Right cardiac atrium (tissue), 5 donors: ENCODE results near the gene IFNG. TPM values are rescaled to one million over a fixed set of nuclear protein-coding genes. Genes with fewer than 3 reads are reported as not detected.

ENCODE experiments used
- ATAC-seq, 2 donors: fragments of 200-7000 bp; cut with Tn5 transposase; one replicate each; pipeline versions ENCODE4 v1.8.0 to v1.9.1; 2020; ENCODE audit warnings: moderate library complexity in 2 of 2, mild to moderate bottlenecking in 1 of 2
- DNase-seq, 3 donors: peaks; one replicate each; pipeline ENCODE4 v3.0.0-alpha.2; 2020
- H3K27ac ChIP-seq: one replicate; pipeline ENCODE4 v1.5.1; 2013; ENCODE audit warnings: mild to moderate bottlenecking, low read length, control low read depth, moderate library complexity
- H3K27me3 ChIP-seq: one replicate; pipeline ENCODE4 v1.6.1; 2013; ENCODE audit not compliant: control insufficient read depth, insufficient read depth
- H3K4me1 ChIP-seq: one replicate; pipeline ENCODE4 v1.6.1; 2013; ENCODE audit warnings: low read length; ENCODE audit not compliant: control insufficient read depth, insufficient read depth
- H3K4me3 ChIP-seq: one replicate; pipeline ENCODE4 v1.5.1; 2013; ENCODE audit warnings: low read length, control low read depth
- H3K9me3 ChIP-seq: one replicate; pipeline ENCODE4 v1.6.1; 2013; ENCODE audit warnings: low read length; ENCODE audit not compliant: control insufficient read depth
- WGBS: extraction: QIAGEN DNeasy Blood & Tissue Kit; methylation state at CpG from one replicate; pipeline ENCODE4 v1.1.7; 2013; 5-methylcytosine and 5-hydroxymethylcytosine counted together
- intact Hi-C, 4 donors: fragments of 100-400 bp; cut with DNase I; formaldehyde crosslinking; loops; one replicate each; pipeline versions ENCODE4 v1.11.0 to v1.14.0; 2022 to 2023
- polyA plus RNA-seq: library from polyadenylated mRNA; stranded (reverse); fragments of 200-250 nt; gene quantifications from one replicate; pipeline ENCODE4 v1.2.3, GENCODE V29; 2013
- total RNA-seq, 4 donors: library from RNA; stranded (reverse); fragmentation: NEBNext Ultra II Directional; extraction: Animal tissue kit (Norgen Biotek cat#: 25700); gene quantifications; one replicate each; pipeline ENCODE4 v1.2.1, GENCODE V29; 2021
- donor health status: healthy with polysubstance abuse.
- donor health status: DM: no; HTN: yes; CAD: no.
- donor health status: DM: no; HTN: no; CAD: no.
- donor health status: DM: no; HTN: yes; CAD: no; lungs with severe emphysema.
- donor health status: DM: yes; HTN: yes; CAD: no.

IFNG gene
- total and polyA plus RNA-seq, 5 donors = not detected

DNA sequence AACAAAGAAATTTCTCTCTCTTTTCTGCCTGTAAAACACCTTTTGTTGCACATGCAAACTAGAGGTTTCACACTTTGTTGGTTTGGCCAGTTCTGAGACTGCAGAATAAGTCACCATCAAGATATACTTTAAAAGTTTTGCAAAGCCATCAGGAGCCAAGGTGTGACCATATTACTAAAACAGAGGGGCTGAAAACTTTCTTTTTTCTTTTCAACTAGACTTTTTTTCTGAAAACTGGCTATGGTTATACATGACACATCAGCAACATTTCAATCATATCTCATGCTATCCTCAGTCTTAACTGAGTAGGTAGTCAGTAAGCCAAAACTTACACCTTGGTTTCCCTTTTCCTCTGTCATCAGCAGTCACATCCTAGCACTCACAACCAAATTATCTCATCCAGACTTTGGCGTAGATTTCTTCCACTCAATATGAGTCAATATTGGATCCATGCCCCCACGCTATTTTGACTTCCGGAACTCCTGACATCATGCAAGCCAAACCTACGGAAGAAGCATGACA, 4.1 kb upstream of the IFNG start:
- H3K9me3 ChIP-seq = no peaks in the 10 kb centered on the region
- 61% methylated on average over 4 of the region's 4 CpGs for WGBS
- DNase-seq (no peak), ATAC-seq (no peak)
- intact Hi-C loops = no loop called here
- no peak overlapping the region for H3K4me3 ChIP-seq
- no peak overlapping the region for H3K27ac ChIP-seq
- H3K27me3 ChIP-seq = no peaks in the 10 kb centered on the region
- H3K4me1 ChIP-seq = no peaks in the 10 kb centered on the region

DNA sequence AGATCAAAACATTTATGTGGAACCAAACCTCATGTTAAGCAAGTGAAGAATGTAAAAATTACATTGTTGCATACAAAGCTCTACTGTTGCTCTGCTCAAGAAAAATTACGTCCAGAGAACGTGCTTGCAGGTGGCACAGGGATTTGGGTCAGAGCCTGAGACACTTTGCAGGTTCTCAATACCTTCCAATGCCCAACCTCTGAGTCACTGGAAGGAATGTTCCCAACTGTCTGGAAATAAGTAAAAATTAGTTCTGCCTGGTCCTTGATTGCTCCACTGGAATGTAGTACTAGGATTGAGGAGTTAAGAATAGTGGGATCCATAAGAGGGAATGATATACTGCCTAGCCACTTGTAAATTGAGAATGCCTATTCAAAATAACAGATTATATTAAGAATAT, 2.8 kb upstream of the IFNG start:
- no peak overlapping the region for H3K27ac ChIP-seq
- H3K4me3 ChIP-seq = no peak overlapping the region
- intact Hi-C loops = no loop called here
- no peaks in the 10 kb centered on the region for H3K4me1 ChIP-seq
- no peaks in the 10 kb centered on the region for H3K27me3 ChIP-seq
- ATAC-seq = no peak
- DNase-seq = no peak
- H3K9me3 ChIP-seq = no peaks in the 10 kb centered on the region
- 89% methylated on average over 2 of the region's 2 CpGs for WGBS

- Histone ChIP-seq H3K9me3 (no peaks in the 10 kb centered on the region), H3K27ac (no peak overlapping the region), H3K4me1 (no peaks in the 10 kb centered on the region), H3K4me3 (no peak overlapping the region), H3K27me3 (no peaks in the 10 kb centered on the region)
- DNase-seq (no peak), ATAC-seq (no peak)
- intact Hi-C loops = no loop called here
- WGBS = 39% methylated on average over 2 of the region's 2 CpGs
Measured at GRCh38 chr12:68158432-68158831, 1.1 kb downstream of the IFNG start.

GRCh38 chr12:68157380-68157779, 2.2 kb downstream of the IFNG start:
- Histone ChIP-seq H3K4me3 (no peak overlapping the region), H3K9me3 (no peaks in the 10 kb centered on the region), H3K27ac (no peak overlapping the region), H3K4me1 (no peaks in the 10 kb centered on the region), H3K27me3 (no peaks in the 10 kb centered on the region)
- intact Hi-C loops = no loop called here
- 63% methylated on average over 4 of the region's 4 CpGs for WGBS
- no peak for ATAC-seq
- DNase-seq = no peak

- Histone ChIP-seq H3K4me3 (no peak overlapping the region), H3K27me3 (no peaks in the 10 kb centered on the region), H3K9me3 (no peaks in the 10 kb centered on the region), H3K4me1 (no peaks in the 10 kb centered on the region), H3K27ac (no peak overlapping the region)
- intact Hi-C loops = no loop called here
- no peak for DNase-seq
- no peak for ATAC-seq
- WGBS = 54% methylated on average over 1 of the region's 1 CpG
Measured at GRCh38 chr12:68156636-68157035, 2.9 kb downstream of the IFNG start.

DNA sequence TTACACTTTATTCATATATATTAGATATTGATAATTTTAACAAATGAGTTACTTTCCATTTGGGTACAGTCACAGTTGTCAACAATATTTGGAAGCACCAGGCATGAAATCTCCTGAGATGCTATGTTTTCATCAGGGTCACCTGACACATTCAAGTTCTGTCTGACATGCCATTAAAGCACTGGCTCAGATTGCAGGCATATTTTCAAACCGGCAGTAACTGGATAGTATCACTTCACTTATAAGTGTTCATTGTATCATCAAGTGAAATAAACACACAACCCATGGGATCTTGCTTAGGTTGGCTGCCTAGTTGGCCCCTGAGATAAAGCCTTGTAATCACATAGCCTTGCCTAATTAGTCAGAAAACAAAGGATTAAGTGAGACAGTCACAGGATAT, 4.8 kb downstream of the IFNG start:
- H3K4me1 ChIP-seq = no peaks in the 10 kb centered on the region
- ATAC-seq (no peak), DNase-seq (no peak)
- H3K4me3 ChIP-seq = no peak overlapping the region
- WGBS = 25% methylated on average over 1 of the region's 1 CpG
- H3K27me3 ChIP-seq = no peaks in the 10 kb centered on the region
- no peaks in the 10 kb centered on the region for H3K9me3 ChIP-seq
- H3K27ac ChIP-seq = no peak overlapping the region
- intact Hi-C loops = no loop called here

- H3K9me3 ChIP-seq = no peaks in the 10 kb centered on the region
- H3K27me3 ChIP-seq = no peaks in the 10 kb centered on the region
- intact Hi-C loops = no loop called here
- no peak for ATAC-seq
- H3K4me1 ChIP-seq = no peaks in the 10 kb centered on the region
- no peak overlapping the region for H3K4me3 ChIP-seq
- 81% methylated on average over 7 of the region's 7 CpGs for WGBS
- no peak for DNase-seq
- H3K27ac ChIP-seq = no peak overlapping the region
Measured at GRCh38 chr12:68148261-68148951, 11.1 kb downstream of the IFNG start.

- ATAC-seq = no peak
- DNase-seq = no peak
- Histone ChIP-seq H3K4me3 (no peak overlapping the region), H3K9me3 (no peaks in the 10 kb centered on the region), H3K27ac (no peak overlapping the region), H3K27me3 (no peaks in the 10 kb centered on the region), H3K4me1 (no peaks in the 10 kb centered on the region)
- intact Hi-C loops = no loop called here
Measured at GRCh38 chr12:68140556-68140955, 19.0 kb downstream of the IFNG start.

- Histone ChIP-seq H3K4me3 (no peak overlapping the region), H3K4me1 (no peaks in the 10 kb centered on the region), H3K27ac (no peak overlapping the region), H3K27me3 (no peaks in the 10 kb centered on the region), H3K9me3 (no peaks in the 10 kb centered on the region)
- DNase-seq (no peak), ATAC-seq (no peak)
- intact Hi-C loops = no loop called here
- 78% methylated on average over 1 of the region's 1 CpG for WGBS
Measured at GRCh38 chr12:68139941-68140340, 19.6 kb downstream of the IFNG start.

GRCh38 chr12:68139001-68139400, 20.5 kb downstream of the IFNG start:
- Histone ChIP-seq H3K9me3 (no peaks in the 10 kb centered on the region), H3K27ac (no peak overlapping the region), H3K4me1 (no peaks in the 10 kb centered on the region), H3K27me3 (no peaks in the 10 kb centered on the region), H3K4me3 (no peak overlapping the region)
- 73% methylated on average over 1 of the region's 1 CpG for WGBS
- intact Hi-C loops = no loop called here
- DNase-seq (no peak), ATAC-seq (no peak)

GRCh38 chr12:68138480-68138879, 21.1 kb downstream of the IFNG start:
- Histone ChIP-seq H3K4me3 (no peak overlapping the region), H3K9me3 (no peaks in the 10 kb centered on the region), H3K4me1 (no peaks in the 10 kb centered on the region), H3K27me3 (no peaks in the 10 kb centered on the region), H3K27ac (no peak overlapping the region)
- DNase-seq = no peak
- no peak for ATAC-seq
- WGBS = 82% methylated on average over 2 of the region's 2 CpGs
- intact Hi-C loops = no loop called here

- WGBS = 50% methylated on average over 3 of the region's 3 CpGs
- no peaks in the 10 kb centered on the region for H3K27me3 ChIP-seq
- DNase-seq (no peak), ATAC-seq (no peak)
- no peaks in the 10 kb centered on the region for H3K4me1 ChIP-seq
- H3K9me3 ChIP-seq = no peaks in the 10 kb centered on the region
- intact Hi-C loops = no loop called here
- H3K4me3 ChIP-seq = no peak overlapping the region
- no peak overlapping the region for H3K27ac ChIP-seq
Measured at GRCh38 chr12:68137335-68137830, 22.2 kb downstream of the IFNG start.
